K562 (cell line): ENCODE results near the gene RARRES2. TPM values are rescaled to one million over a fixed set of nuclear protein-coding genes. Genes with fewer than 3 reads are reported as not detected.

Experiments
- COPS2 ChIP-seq: fragments of 450-650 bp; conservative IDR thresholded peaks from 2 replicates; pipeline ENCODE4 v1.6.1; 2016; ENCODE audit warnings: mild to moderate bottlenecking, moderate library complexity
- CTBP1 ChIP-seq: fragments of 450-650 bp; IDR thresholded peaks from 2 replicates; pipeline ENCODE4 v1.6.1; 2016; ENCODE audit warnings: borderline replicate concordance
- DPF2 ChIP-seq: fragments of 450-650 bp; IDR thresholded peaks from 2 replicates; pipeline ENCODE4 v1.6.1; 2016
- ETV5 ChIP-seq: sonication (generic); formaldehyde crosslinking; IDR thresholded peaks from 2 replicates; pipeline ENCODE4 v1.4.0; 2020; ENCODE audit warnings: low read depth, mild to moderate bottlenecking, missing genetic modification reagents
- HMGXB4 ChIP-seq: sonication (generic); formaldehyde crosslinking; IDR thresholded peaks from 2 replicates; pipeline ENCODE4 v1.8.1; 2023; ENCODE audit warnings: mild to moderate bottlenecking, missing genetic modification reagents
- NR2C1 ChIP-seq, 2 experiments: fragments of 450-650 bp; IDR thresholded peaks; 2 replicates each; pipeline ENCODE4 v1.6.1; 2017; ENCODE audit warnings: mild to moderate bottlenecking in 2 of 2, antibody characterized with exemption in 1 of 2, inconsistent platforms in 1 of 2, missing compliant biosample characterization in 1 of 2, missing genetic modification characterization in 1 of 2
- PBX2 ChIP-seq, 2 experiments: IDR thresholded peaks in 1 of 2; conservative IDR thresholded peaks in 1 of 2; 2 replicates each; pipeline ENCODE4 v1.6.1; 2016; ENCODE audit warnings: low read depth in 2 of 2, mild to moderate bottlenecking in 1 of 2, missing compliant biosample characterization in 1 of 2, missing genetic modification characterization in 1 of 2, moderate library complexity in 1 of 2
- RBM17 ChIP-seq: fragments of 200-400 bp; formaldehyde crosslinking; IDR thresholded peaks from 2 replicates; pipeline ENCODE4 v1.6.1; 2017; ENCODE audit warnings: low read depth, mild to moderate bottlenecking, low read length, borderline replicate concordance
- SAFB ChIP-seq: fragments of 200-400 bp; formaldehyde crosslinking; IDR thresholded peaks from 2 replicates; pipeline ENCODE4 v1.6.1; 2017; ENCODE audit warnings: low read depth, low read length, borderline replicate concordance
- TAF15 ChIP-seq: fragments of 200-400 bp; formaldehyde crosslinking; IDR thresholded peaks from 2 replicates; pipeline ENCODE4 v1.6.1; 2017; ENCODE audit warnings: mild to moderate bottlenecking, low read depth, low read length, moderate library complexity
- TRIM24 ChIP-seq, 2 experiments: fragments of 450-650 bp; IDR thresholded peaks; 2 replicates each; pipeline ENCODE4 v1.6.1; 2016
- XRCC3 ChIP-seq: fragments of 450-650 bp; IDR thresholded peaks from 2 replicates; pipeline ENCODE4 v1.6.1; 2017; ENCODE audit warnings: mild to moderate bottlenecking, moderate library complexity
- ZNF133 ChIP-seq: fragments of 250-450 bp; sonication (Bioruptor Pico); IDR thresholded peaks from 2 replicates; pipeline ENCODE4 v1.4.0; 2020; ENCODE audit warnings: mild to moderate bottlenecking
- ZNF24 ChIP-seq: fragments of 450-650 bp; IDR thresholded peaks from 2 replicates; pipeline ENCODE4 v1.6.1; 2016
- ZNF318 ChIP-seq, 2 experiments: fragments of 450-650 bp; IDR thresholded peaks; 2 replicates each; pipeline ENCODE4 v1.6.1; 2016; ENCODE audit warnings: mild to moderate bottlenecking in 2 of 2, borderline replicate concordance in 1 of 2, low read depth in 1 of 2, moderate library complexity in 1 of 2
- polyA plus RNA-seq, 8 experiments: library from polyadenylated mRNA; depleted of rRNA in 4 of 8; stranded (reverse) in 5 of 8; unstranded in 3 of 8; fragments of >200 nt; fragmentation: Nextera tagmentation in 2 of 8; fragmentation: Illumina TruSeq in 1 of 8; extraction: Ambion mirVana in 2 of 8; extraction: Trizol in 1 of 8; gene quantifications; 2 replicates each; pipeline versions ENCODE4 v1.2.1 to v1.2.3, GENCODE V29; 2011 to 2014; ENCODE audit warnings: inconsistent platforms in 1 of 8, missing spikeins in 1 of 8
- total RNA-seq, 7 experiments: library from RNA; depleted of rRNA in 6 of 7; stranded (reverse); fragments of >200 nt in 6 of 7; fragmentation: Illumina TruSeq in 2 of 7; extraction: Trizol in 2 of 7; gene quantifications; 2 replicates each; pipeline versions ENCODE4 v1.2.1 to v1.2.3, GENCODE V29; 2011 to 2021; ENCODE audit warnings: low replicate concordance in 1 of 7

The RARRES2 gene
- total and polyA plus RNA-seq, 9 of the 15 experiments (the other 6 are each of a cell fraction or from before 2014, with no cell fraction given), result 0.11 to 1.7 (median 0.23) TPM; not detected in 6

GRCh38 chr7:150357771-150358427 is 16.5 kb upstream of the RARRES2 start (continued):
- TF ChIP-seq ETV5 (CRISPR knock-in tag) (no peak), PBX2 (CRISPR knock-in tag; IDR thresholded peaks at IDR 0.05; ENCODE audit: low read depth) (no peak), PBX2 (tag; conservative IDR thresholded peaks at IDR 0.05; ENCODE audit: low read depth) (no peak), HMGXB4 (no peak), SAFB (no peak), ZNF24 (no peak), ZNF133 (no peak), DPF2 (peak; percentile 83), XRCC3 (no peak), ZNF318 (IDR thresholded peaks at IDR 0.05; ENCODE audit: borderline replicate concordance in 1 of 2, low read depth in 1 of 2) (no peak), CTBP1 (peak; percentile 21; the same call in 1 of the 2 replicates), RBM17 (no peak), TAF15 (no peak), NR2C1 (IDR thresholded peaks at IDR 0.05) (no peak), NR2C1 (tag; IDR thresholded peaks at IDR 0.05) (0 out of 2 replicates have a peak, but pooled peaks have one; percentile 5), TRIM24 (IDR thresholded peaks at IDR 0.05) (no peak), COPS2 (no peak)
